HUES6 (cell line): ENCODE measurements around the gene CCNK.

ENCODE experiments used
- H3K27ac ChIP-seq: 2 replicates; pipeline ENCODE4 v1.7.0; 2013; ENCODE audit warnings: low read depth, mild to moderate bottlenecking, low read length, inconsistent platforms
- H3K27me3 ChIP-seq: 2 replicates; pipeline ENCODE4 v1.6.1; 2013; ENCODE audit warnings: low read length; ENCODE audit not compliant: control insufficient read depth, insufficient read depth
- H3K36me3 ChIP-seq: 2 replicates; pipeline ENCODE4 v1.6.1; 2013; ENCODE audit warnings: low read length; ENCODE audit not compliant: control insufficient read depth, insufficient read depth
- H3K4me1 ChIP-seq: 2 replicates; pipeline ENCODE4 v1.6.1; 2013; ENCODE audit warnings: low read length; ENCODE audit not compliant: control insufficient read depth, insufficient read depth
- H3K4me3 ChIP-seq: 2 replicates; pipeline ENCODE4 v1.5.1; 2013; ENCODE audit warnings: low read depth, low read length
- H3K9ac ChIP-seq: one replicate; pipeline ENCODE4 v1.6.1; 2013; ENCODE audit warnings: mild to moderate bottlenecking, low read length
- H3K9me3 ChIP-seq: 2 replicates; pipeline ENCODE4 v1.6.1; 2013; ENCODE audit warnings: low read depth, low read length; ENCODE audit not compliant: control insufficient read depth, insufficient read depth

The CCNK gene

DNA sequence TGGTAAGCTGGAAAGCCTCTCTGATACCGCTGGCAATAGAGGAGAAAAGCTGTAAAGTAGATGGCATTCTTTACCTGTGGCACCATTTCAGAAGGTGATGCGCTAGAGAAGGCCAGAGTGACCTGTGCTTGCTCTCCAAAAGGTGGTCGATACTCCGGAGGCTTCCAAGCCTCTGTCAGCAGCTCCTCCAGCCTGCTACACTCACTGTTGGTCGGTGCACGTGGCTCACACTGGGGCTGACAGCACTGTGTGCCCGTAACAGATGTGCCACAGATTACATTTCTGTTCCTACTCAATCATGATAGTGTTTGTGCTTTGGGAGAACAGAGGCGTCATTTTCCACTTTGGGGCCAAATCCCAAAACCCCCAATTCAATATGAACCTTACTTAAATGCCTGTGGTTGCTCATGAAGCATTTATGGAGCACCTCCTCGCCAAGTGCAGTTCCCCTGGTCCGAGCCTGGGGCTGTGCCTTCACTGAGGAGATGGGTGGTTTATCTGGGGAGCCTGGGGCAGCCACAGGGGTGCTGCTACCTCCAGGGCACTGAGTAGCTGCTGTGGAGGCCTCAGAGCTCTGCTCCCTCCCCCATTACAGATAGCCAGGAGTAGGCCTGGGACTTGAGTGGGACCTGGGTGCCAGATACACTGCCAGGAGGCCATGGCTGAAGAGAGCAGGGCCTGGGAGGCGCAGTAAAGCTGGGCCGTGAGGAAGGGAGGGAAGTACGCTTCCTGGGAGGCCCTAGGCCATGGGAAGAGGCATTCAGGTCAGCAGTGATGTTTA, 26.8 kb downstream of the CCNK start:
- Histone ChIP-seq H3K36me3 (peaks cover 78% of the 10 kb centered on the region), H3K27ac (no peak overlapping the region)

GRCh38 chr14:99508896-99509629, 27.9 kb downstream of the CCNK start:
- no peak overlapping the region for H3K27ac ChIP-seq
- peaks cover 5% of the 10 kb centered on the region; the same call in 1 of the 2 replicates for H3K4me1 ChIP-seq
- H3K9ac ChIP-seq = no peak overlapping the region
- H3K4me3 ChIP-seq = no peak overlapping the region
- H3K9me3 ChIP-seq = no peaks in the 10 kb centered on the region
- H3K36me3 ChIP-seq = peaks cover 70% of the 10 kb centered on the region
- no peaks in the 10 kb centered on the region for H3K27me3 ChIP-seq

More for the DNA sequence above, 26.8 kb downstream of the CCNK start:
- H3K4me1 ChIP-seq = peaks cover 15% of the 10 kb centered on the region
- no peak overlapping the region for H3K4me3 ChIP-seq
- H3K27me3 ChIP-seq = no peaks in the 10 kb centered on the region
- H3K9ac ChIP-seq = no peak overlapping the region
- H3K9me3 ChIP-seq = no peaks in the 10 kb centered on the region

DNA sequence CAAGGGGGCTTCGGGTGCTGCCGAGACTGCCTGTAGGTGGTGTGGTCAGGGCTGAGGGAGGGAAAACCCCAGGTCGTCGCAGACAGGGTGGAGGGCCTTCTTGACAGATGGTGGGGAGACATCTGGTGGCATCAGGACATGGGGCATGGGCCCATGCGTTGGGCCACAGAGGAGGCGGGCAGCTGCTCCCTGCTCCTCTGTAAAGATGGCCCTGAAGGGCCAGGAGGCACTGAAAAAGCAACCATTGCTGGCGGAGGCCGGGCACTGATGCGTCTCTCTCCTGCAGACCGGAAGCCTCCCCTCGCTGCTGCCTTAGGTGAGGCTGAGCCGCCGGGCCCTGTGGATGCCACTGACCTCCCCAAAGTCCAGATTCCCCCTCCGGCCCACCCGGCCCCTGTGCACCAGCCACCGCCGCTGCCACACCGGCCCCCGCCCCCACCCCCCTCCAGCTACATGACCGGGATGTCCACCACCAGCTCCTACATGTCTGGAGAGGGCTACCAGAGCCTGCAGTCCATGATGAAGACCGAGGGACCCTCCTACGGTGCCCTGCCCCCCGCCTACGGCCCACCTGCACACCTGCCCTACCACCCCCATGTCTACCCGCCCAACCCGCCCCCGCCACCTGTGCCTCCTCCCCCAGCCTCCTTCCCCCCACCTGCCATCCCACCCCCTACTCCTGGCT, 28.8 kb downstream of the CCNK start:
- Histone ChIP-seq H3K4me3 (no peak overlapping the region), H3K36me3 (peaks cover 64% of the 10 kb centered on the region), H3K9ac (no peak overlapping the region), H3K9me3 (no peaks in the 10 kb centered on the region), H3K27ac (no peak overlapping the region), H3K4me1 (0 out of 2 replicates have a peak, but pooled peaks cover 3% of the 10 kb centered on the region), H3K27me3 (no peaks in the 10 kb centered on the region)

- no peak overlapping the region for H3K4me3 ChIP-seq
- no peaks in the 10 kb centered on the region for H3K9me3 ChIP-seq
- no peak overlapping the region for H3K9ac ChIP-seq
- peaks cover 58% of the 10 kb centered on the region for H3K36me3 ChIP-seq
- H3K27me3 ChIP-seq = no peaks in the 10 kb centered on the region
- H3K4me1 ChIP-seq = 0 out of 2 replicates have a peak, but pooled peaks cover 3% of the 10 kb centered on the region
- no peak overlapping the region for H3K27ac ChIP-seq
Observed at GRCh38 chr14:99510556-99511139, 29.4 kb downstream of the CCNK start.

- H3K9me3 ChIP-seq = no peaks in the 10 kb centered on the region
- H3K36me3 ChIP-seq = peaks cover 48% of the 10 kb centered on the region
- H3K4me1 ChIP-seq = 0 out of 2 replicates have a peak, but pooled peaks cover 3% of the 10 kb centered on the region
- no peak overlapping the region for H3K27ac ChIP-seq
- no peak overlapping the region for H3K4me3 ChIP-seq
- H3K9ac ChIP-seq = no peak overlapping the region
- no peaks in the 10 kb centered on the region for H3K27me3 ChIP-seq
Observed at GRCh38 chr14:99511421-99512109, 30.4 kb downstream of the CCNK start.

GRCh38 chr14:99512110-99512449, 30.9 kb downstream of the CCNK start:
- H3K9me3 ChIP-seq = no peaks in the 10 kb centered on the region
- no peak overlapping the region for H3K9ac ChIP-seq
- H3K36me3 ChIP-seq = peaks cover 43% of the 10 kb centered on the region

GRCh38 chr14:99512571-99513182, 31.5 kb downstream of the CCNK start:
- no peaks in the 10 kb centered on the region for H3K9me3 ChIP-seq
- H3K36me3 ChIP-seq = peaks cover 37% of the 10 kb centered on the region
- 0 out of 2 replicates have a peak, but pooled peaks cover 3% of the 10 kb centered on the region for H3K4me1 ChIP-seq
- no peaks in the 10 kb centered on the region for H3K27me3 ChIP-seq
- H3K4me3 ChIP-seq = no peak overlapping the region
- no peak overlapping the region for H3K27ac ChIP-seq
- no peak overlapping the region for H3K9ac ChIP-seq

More at GRCh38 chr14:99512110-99512449, 30.9 kb downstream of the CCNK start:
- 0 out of 2 replicates have a peak, but pooled peaks cover 3% of the 10 kb centered on the region for H3K4me1 ChIP-seq
- H3K27ac ChIP-seq = no peak overlapping the region
- H3K27me3 ChIP-seq = no peaks in the 10 kb centered on the region
- no peak overlapping the region for H3K4me3 ChIP-seq

- Histone ChIP-seq H3K9ac (no peak overlapping the region), H3K36me3 (peaks cover 32% of the 10 kb centered on the region), H3K4me1 (0 out of 2 replicates have a peak, but pooled peaks cover 3% of the 10 kb centered on the region), H3K9me3 (no peaks in the 10 kb centered on the region), H3K27me3 (no peaks in the 10 kb centered on the region), H3K27ac (no peak overlapping the region), H3K4me3 (no peak overlapping the region)
Observed at GRCh38 chr14:99513183-99513694, 32.0 kb downstream of the CCNK start.

GRCh38 chr14:99513946-99514551, 32.8 kb downstream of the CCNK start:
- H3K27ac ChIP-seq = no peak overlapping the region
- no peaks in the 10 kb centered on the region for H3K27me3 ChIP-seq
- no peak overlapping the region for H3K4me3 ChIP-seq
- H3K9me3 ChIP-seq = no peaks in the 10 kb centered on the region
- 0 out of 2 replicates have a peak, but pooled peaks cover 3% of the 10 kb centered on the region for H3K4me1 ChIP-seq
- peaks cover 24% of the 10 kb centered on the region for H3K36me3 ChIP-seq
- H3K9ac ChIP-seq = no peak overlapping the region
